NK-92 treated with Interleukin-12 subunit alpha and Interleukin-12 subunit beta, amount 100 ng/mL, for 24 hours (cell line): Measurements from ENCODE around the gene GLB1L2.

Source experiments
- DNase-seq: peaks from one replicate; lab custom pipeline; 2025; lab: John Stamatoyannopoulos, UW

GLB1L2 gene

DNA sequence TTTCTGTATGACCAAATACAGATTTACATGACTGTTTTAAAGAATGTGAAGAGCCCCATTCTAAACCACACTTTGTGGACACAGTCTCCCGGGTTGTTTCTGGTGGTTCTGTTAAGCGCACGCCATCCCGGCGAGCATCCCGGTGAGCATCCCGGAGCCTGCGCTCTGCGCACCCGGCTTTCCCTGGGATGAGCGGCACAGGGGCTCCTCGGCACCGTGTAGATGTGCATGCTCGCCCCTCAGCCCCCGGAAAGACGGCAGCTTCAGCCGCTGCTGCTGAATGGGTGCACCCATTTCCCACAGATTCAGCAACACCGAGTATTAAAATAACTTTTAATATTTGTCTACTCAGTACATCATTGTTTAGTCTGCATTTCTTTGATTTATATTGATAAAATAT lies 36.0 kb downstream of the GLB1L2 start:
- DNase-seq, result no peak

DNA sequence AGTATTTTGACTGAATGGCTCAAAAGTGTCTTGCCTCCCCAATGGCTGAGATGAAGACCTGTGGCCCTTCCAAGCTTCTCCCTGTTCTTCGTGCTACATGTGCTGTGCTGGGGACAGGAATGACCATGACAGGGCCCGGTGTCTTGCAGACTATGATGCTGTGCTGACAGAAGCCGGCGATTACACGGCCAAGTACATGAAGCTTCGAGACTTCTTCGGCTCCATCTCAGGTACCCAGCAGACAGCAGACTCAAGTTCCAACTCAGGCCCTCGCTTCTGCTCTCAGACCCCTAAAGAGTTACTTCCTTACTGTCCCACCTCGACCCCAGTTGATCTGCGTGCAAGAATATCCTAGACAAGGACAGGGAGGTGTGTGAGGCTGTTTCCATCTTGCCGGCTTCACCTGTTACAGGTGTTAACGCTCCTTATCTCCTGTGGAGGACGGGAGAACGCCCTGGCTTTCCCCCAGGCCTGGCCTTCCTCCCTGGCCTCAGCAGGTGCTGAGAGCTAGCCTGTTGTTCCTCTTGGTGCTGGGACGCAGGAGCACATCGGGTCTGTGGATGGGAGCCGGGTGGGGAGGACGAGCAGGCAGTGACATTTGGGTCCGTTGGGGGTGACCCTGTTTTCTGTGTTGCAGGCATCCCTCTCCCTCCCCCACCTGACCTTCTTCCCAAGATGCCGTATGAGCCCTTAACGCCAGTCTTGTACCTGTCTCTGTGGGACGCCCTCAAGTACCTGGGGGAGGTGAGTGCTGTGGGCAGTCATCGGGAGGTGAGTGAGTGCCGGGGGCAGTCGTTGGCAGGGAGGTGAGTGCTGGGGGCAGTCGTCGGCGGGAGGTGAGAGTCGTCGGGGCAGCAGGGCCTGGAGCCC lies 38.1 kb downstream of the GLB1L2 start:
- DNase-seq, result no peak

DNA sequence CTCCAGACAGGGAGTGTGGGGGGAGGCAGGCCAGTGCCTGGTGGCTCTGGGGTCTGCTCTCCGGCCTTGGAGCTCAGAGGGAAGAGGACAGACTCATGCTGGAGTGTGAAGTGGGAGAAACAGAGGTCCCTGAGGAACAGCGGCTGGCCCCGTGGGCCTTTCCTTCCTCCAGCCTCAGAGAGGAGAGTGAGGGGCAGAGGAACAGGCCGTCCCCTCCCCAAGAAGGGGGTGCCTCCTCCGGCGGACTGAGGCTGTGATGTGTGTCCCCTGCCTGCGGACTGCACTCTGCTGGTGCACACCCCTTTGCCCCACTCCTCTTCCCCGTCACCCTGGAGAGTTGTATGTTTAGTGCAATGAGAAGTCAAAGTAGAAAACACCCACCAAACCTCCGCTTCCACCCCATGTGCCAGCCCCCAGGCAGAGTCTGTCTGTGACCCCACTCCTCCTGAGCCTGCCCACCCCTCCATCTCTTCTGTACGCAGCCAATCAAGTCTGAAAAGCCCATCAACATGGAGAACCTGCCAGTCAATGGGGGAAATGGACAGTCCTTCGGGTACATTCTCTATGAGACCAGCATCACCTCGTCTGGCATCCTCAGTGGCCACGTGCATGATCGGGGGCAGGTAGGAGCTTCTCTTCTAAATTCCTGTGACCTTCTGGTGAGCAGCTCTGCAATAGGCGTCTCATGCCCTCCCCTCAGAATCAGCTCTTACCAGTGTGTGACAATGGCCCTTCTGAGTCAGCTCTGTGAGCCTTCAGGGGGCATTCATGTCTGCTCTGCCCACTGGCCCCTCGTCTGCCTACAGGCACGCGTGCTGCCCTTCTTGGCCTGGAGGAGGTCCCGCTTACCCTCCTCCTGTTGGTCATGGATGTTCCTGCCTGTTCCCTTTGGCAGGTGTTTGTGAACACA lies 39.0 kb downstream of the GLB1L2 start:
- no peak for DNase-seq

DNA sequence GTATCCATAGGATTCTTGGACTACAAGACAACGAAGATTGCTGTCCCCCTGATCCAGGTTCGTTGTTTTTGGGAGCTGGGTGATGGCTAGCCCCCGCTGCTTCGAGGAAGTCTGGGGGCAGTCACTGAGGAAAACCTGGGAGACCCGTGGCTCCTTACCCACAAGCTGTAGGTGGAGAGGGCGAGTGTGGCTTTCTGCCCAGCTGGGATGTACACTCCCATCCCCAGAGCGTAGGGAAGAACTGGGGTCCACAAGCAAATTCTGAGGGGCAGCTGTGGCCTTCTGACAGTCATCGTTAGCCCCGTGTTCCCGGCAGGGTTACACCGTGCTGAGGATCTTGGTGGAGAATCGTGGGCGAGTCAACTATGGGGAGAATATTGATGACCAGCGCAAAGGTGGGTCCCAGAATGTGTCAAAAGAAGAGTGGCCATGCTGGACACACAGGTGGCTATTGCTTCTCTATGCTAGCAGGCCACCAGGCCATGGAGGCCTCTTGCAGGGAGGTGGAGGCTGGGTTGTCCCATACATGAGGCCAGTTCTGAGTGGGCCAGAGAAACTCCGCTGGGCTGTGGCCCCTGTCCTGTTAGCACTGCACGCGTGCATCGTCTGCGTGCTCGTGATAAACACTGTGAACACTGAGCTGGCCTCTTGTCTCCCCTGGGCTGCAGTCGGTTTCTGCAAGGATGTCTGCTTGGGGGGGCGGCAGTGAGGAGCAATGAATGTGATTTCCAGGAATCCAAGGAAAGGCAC lies 39.8 kb downstream of the GLB1L2 start:
- no peak for DNase-seq

DNA sequence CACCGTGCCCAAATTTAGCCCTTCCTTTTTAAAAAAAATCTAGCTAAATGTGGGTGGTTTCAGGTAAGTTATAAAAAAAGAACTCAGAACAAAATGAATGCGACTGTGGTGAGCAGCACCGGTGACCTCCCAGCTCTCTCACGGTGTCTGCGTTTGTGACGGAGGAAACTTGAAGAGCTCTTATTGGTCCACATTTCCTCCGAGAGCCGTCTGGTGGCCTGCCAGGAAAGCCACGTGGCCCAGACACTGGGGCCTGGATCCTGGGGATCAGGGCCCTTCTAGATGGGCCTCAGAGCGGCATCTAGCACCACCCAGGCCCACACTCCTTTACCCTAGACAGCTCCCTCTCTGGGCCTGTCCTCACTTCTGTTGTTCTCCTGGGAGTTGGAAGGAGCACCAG lies 40.7 kb downstream of the GLB1L2 start:
- no peak for DNase-seq

DNA sequence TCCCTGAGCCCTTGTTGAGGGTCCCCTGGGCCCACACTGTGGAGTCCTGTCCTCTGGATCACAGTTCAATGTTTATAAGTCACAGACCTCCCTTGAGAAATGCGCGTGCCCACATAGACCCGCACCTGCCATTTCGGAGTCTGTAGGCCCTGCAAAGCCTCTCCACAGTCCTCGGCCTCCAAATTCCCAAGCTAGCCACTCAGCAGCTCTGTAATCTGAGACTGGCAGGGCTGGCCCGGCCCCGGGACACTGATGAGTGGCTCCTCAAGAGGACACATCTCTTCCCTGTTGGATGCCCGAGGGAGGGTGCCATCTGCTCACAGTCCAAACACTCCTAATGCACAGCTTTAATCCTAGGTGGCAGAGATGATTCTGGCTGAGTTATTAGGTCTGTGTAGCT lies 41.2 kb downstream of the GLB1L2 start:
- DNase-seq, result no peak

DNA sequence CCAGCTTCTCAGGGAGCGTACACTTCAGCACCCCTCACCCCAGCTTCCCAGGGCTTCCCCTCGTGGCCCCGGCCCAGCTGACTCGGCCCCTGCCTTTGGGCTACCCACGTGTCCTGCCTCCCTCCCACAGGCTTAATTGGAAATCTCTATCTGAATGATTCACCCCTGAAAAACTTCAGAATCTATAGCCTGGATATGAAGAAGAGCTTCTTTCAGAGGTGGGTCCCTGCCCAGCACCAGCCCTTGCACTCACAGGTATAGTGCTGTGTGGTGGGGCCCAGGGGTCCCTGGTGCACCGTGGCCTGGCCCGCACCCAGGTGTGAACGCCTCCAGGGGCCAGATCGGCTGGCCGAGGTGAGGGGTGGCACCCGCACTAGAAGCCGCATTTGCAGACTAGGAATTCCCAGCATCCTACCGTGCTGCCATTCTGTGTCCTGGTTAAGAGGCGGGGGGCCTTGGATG lies 41.8 kb downstream of the GLB1L2 start:
- no peak for DNase-seq

DNA sequence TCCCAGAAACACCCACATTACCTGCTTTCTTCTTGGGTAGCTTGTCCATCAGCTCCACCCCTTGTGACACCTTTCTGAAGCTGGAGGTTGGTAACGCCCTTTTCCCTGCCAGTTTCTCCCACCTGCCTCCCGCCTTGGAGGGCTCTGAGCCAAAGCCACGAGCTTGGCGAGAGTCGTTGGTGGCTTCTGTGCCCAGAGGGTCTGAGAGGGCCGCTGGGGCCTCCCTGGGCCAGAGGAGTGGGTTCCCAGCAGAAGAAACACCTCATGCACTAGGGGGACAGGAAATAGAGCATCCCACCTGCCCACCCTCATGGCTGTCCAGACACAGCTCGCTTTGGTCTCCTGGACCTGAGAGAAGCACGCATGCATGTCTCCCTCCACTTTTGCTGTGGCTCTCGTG lies 42.4 kb downstream of the GLB1L2 start:
- no peak for DNase-seq

DNA sequence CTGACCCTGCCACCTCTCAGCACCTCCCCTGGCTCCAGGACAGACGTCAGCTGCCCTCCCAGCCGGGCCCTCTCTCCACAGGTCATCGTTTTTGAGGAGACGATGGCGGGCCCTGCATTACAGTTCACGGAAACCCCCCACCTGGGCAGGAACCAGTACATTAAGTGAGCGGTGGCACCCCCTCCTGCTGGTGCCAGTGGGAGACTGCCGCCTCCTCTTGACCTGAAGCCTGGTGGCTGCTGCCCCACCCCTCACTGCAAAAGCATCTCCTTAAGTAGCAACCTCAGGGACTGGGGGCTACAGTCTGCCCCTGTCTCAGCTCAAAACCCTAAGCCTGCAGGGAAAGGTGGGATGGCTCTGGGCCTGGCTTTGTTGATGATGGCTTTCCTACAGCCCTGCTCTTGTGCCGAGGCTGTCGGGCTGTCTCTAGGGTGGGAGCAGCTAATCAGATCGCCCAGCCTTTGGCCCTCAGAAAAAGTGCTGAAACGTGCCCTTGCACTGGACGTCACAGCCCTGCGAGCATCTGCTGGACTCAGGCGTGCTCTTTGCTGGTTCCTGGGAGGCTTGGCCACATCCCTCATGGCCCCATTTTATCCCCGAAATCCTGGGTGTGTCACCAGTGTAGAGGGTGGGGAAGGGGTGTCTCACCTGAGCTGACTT lies 43.2 kb downstream of the GLB1L2 start:
- DNase-seq, result no peak

DNA sequence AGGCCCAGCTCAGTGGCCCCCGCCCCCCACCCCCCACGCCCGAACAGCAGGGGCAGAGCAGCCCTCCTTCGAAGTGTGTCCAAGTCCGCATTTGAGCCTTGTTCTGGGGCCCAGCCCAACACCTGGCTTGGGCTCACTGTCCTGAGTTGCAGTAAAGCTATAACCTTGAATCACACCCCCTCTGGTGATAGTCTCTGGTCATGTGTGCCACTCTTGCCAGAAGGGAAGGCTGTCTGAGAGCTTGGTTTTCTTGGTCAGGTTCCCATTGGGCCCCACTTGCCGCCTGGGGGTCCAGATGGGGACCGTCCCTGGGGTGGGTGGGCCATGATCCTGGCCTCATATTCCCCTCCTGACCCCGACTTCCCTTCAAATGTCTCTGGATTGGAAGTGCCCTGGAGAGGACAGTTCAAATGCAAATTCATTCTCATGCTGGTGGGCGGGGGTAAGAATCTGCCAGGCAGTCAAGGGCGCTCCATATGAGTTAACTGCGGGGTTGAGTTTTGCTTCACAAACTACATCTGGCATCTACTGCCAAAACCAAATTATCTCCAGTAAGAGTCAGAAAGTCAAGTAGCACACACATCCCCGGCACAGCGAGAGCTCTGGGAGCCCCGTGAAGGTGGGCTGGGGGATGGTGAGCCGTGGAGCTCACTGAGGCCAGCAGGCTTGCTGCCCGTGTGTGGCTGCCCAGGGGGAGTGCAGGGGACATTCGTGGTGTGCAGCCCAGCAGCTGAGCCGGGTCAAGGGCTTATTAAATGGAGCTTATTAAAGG lies 44.5 kb downstream of the GLB1L2 start:
- no peak for DNase-seq

DNA sequence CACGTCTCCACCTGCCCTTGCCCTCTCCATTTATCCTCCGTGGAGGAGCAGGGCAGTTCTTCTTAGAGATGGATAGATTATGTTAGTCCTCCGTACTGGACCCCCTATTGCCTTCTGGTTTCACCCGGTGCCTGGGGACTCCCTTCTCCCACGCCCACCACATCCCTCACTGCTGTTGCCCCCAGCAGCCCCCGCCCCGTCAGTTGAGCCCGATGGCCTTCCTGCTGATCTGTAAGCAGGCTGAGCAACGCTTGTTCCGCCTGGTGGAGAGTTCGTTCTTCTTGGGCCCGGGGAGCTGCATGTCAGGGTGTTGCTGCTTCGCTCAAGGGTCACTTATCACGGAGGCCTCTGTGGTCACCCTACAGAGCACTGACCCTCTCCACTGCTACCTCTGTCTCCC lies 46.1 kb downstream of the GLB1L2 start:
- DNase-seq, result no peak

DNA sequence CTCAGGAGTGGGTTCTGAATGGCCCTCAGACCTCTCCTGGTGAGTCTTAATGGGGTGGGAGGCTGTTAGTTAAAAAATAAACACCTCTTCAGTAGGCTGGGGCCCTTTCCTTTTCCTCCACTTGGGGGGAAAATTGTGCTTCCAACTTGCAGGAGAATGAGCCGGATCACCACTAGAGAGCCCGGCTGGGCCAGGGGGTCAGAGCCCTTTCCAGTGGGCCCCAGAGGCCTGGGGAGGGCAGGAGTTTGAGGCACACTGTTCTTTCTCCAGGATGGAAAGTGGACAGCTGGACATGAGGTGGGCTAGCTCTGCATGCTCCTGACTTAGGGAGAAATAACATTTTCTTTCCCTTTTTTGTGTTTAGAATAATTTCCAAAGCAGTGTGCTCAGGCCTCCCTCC lies 47.5 kb downstream of the GLB1L2 start:
- no peak for DNase-seq

DNA sequence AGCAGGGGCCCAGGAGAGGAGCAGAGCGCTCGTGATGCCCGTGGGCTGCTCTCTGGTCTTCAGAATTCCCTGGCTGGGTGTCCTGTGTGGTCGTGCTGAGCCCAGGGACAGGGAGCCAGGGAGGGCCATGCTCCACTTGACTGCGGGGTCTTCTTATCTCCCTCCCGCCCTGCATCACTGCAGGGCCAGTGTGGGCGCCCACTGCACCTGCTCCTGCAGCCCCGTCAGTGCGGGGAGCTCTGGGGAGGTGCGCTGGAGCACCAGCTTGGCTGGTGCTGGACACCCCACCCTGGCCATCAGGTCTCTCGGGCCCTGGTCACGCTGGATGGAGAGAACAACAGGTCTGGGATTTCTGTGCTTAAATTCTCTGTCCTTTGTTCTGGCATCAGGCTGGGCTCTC lies 48.4 kb downstream of the GLB1L2 start:
- no peak for DNase-seq

DNA sequence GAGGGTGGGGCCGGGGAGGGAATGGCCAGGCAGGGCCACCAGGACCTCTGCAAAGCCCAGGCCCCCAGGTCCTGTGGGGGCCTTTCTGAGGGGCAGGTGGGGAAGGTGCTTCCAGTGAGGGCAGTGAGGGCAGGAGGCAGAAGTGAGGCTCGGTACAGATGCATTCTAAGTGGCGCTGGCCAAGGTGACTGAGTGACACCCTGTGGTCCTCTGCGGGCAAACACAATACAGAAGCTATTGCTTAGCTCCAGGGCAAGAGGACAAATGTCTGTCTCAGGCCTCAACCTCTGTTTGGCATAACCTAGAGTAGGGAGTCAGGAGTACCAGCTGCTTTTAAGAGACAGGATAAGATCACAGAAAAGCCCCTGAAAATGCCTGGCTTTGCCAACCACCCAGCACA lies 49.0 kb downstream of the GLB1L2 start:
- DNase-seq, result no peak

DNA sequence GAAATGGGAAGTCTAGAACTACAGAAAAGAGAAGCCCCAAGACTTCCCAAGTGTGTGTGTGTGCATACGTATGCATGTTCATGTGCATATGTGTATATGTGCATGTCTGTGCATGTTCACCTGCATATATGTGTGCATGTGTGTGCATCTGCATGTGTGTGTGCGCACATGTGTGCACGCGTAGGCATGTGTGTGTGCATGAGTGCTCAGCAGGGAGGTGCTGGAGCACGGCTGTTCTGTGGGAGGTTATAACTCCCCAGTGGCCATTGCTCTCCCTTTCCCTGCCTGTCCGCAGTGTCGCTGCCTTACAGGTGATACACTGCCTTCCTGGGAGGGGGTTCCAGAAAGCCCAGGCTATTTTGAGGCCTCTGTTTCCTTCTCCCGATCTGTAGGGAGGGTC lies 50.5 kb downstream of the GLB1L2 start:
- no peak for DNase-seq

DNA sequence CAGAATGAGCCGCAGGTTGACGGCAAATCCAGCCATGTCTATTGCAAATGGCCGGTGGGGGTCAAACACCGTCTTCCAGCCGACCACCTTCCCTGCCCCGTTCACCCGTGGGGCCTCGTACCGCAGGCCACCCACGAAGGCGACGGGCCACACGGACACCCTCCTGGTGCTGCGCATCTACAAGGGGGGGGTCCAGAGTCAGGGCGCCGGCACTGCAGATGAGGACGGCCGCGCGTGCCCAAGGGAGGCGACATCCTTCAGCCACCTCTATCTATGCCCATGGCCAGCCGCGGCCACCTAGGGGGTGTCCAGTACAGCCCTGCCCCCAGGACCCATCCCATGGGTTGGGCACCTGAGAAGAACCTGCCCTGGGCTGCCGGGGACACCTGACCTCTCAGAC lies 51.0 kb downstream of the GLB1L2 start:
- DNase-seq, result no peak

DNA sequence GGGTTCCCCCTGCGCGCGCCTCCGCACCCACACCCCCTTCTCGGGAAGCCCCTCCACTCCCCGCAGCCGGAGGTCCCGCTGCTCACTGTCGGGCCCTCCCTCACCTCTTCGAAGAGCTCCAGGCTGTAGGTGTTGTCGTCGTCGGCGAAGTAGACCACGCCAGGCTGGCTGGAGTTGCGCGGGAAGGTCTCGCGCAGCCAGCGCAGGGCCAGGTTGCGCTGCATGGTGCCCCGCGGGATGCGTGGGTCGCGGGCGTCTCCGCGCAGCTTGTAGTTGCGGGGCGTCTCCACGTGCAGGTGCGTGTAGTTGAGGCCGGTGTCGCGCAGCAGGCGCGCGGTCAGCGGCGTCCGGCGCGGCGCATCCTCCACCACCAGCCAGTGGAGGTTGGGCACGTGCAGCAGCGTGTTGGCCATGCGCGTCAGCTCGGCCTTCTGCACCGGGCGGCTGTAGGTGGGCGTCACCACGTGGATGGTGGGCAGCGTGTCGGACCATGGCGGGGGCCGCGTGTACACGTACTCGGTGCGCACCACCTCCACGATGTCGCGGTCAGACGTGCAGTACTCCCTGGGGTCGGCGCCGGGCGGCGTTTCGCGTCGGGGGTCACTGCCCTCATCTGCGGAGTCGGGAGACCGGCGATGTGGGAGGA lies 51.9 kb downstream of the GLB1L2 start:
- no peak for DNase-seq

DNA sequence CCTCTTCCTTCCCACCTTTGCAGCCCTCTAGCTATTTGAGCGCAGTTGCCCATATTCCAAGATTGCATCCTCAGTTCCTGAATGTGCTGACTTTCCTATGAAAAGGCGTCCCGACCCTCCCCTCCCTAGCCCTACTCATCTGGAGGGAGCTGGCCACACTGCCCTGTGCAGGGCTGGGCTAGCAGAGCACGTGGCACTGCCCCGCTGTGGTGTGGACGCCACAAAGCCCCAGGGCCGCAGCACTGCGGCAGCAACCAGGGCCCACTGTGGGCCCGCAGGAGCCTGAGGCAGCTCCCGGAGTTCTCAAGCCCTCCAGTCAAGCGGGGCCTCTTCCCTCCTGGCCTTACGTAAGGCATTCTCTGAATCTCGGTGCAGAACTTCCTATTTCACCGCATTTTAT lies 52.6 kb downstream of the GLB1L2 start:
- no peak for DNase-seq

DNA sequence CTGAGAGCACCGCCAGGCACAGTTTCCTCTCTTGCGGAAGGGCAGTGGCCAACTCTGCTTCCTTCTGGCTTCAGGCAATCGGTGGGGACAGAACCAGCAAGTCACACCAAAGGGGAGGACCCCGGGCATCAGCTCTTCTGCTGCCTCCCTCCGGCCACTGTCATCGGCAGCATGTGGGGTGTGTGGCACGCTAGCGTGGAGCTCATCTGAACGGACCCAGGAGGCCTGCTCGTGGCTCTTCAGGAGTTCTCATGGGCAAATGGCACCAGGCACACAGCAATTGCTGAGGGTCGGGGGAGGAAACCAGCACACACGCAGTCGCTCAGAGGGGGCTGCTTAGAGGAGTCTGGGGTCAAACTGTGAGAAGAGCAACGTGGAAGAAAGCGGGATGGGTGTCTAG lies 53.4 kb downstream of the GLB1L2 start:
- no peak for DNase-seq

DNA sequence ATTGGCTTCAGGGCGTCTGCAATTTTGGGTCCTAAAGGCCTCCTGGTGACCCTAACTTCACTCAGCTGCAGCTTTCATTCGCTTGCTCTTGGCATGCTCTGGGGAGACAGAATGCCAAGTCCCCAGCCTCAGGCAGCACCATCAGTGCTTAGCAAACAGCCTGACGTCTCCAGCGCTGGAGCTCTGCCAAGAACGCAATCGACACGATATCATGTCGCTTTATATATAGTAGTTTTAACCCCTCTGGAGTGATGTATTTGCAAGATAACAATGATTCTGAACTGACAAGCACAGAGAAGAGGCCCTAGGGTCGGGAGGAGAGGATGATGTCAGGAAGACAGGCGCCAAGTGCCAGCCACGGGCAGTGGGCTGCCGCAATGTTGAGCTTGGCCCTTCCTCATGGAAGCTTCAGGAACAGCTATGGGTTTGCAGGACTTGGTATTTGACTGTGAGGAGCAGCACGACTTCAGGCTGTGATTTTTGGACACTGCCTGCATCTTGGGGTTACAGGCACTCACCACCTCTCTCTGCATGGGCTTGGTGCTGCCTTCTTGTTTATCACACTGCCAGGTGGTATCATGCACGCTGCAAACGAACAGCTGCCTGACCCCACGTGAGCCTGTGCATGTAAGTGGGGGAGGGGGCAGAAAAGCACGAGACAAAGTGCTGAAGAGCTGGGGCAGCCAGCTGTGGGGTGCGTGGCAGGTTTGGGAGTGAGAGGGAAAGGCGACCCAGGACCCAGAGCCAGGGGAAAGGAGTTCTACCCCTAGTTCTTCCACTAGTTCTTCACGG lies 54.2 kb downstream of the GLB1L2 start:
- no peak for DNase-seq
